ENCODE measurements around the gene RPS2. TPM values are rescaled to one million over a fixed set of nuclear protein-coding genes. Genes with fewer than 3 reads are reported as not detected.

Gene RPS2
- total and polyA plus RNA-seq, 2 experiments from 2014 or later: 1,449 to 1,991 TPM

- peaks cover 39% of the 10 kb centered on the region for H3K27me3 ChIP-seq
- no peak for TF ChIP-seq EZH2 (IDR thresholded peaks at IDR 0.05; ENCODE audit: borderline replicate concordance)
- no peak for TF ChIP-seq EZH2phosphoT487 (IDR thresholded peaks at IDR 0.05; ENCODE audit: low read depth, severe bottlenecking, unreplicated experiment)
- no peak for TF ChIP-seq CTCF (IDR thresholded peaks at IDR 0.05; ENCODE audit: poor library complexity)
- no peaks in the 10 kb centered on the region for H3K36me3 ChIP-seq (replicated peaks; ENCODE audit: insufficient read depth, low read depth)
- peaks cover 3% of the 10 kb centered on the region for H4K20me1 ChIP-seq (ENCODE audit: insufficient read depth, poor library complexity, severe bottlenecking)
- DNase-seq (ENCODE audit: low spot score): no peak
- H3K4me2 ChIP-seq: peak within 1 kb of the TSS; percentile 75
- H3K9me3 ChIP-seq (ENCODE audit: low read depth): no peaks in the 10 kb centered on the region
- H3K9me2 ChIP-seq (replicated peaks; ENCODE audit: insufficient read depth): no peaks in the 10 kb centered on the region
- no peak within 1 kb of the TSS for H3K27ac ChIP-seq
- peaks cover 29% of the 10 kb centered on the region for H3K4me1 ChIP-seq (ENCODE audit: insufficient read depth)
- H3K79me2 ChIP-seq: peaks cover 18% of the 10 kb centered on the region
- H2AFZ ChIP-seq: no peak within 1 kb of the TSS
- no peak within 1 kb of the TSS for H3K4me3 ChIP-seq
- WGBS (ENCODE audit: low lambda C conversion rate, missing lambda C conversion rate): 69% methylated on average over 6 of the region's 6 CpGs
These were observed 16.8 kb upstream of the RPS2 start, which contains the start of gene NOXO1 for GRCh38 chr16:1981398-1981836. Gene NOXO1 (minus strand): TSS chr16:1981469. CDS start chr16:1981179, 290 bp downstream.

- 66% methylated on average over 16 of the region's 16 CpGs for WGBS (ENCODE audit: low lambda C conversion rate, missing lambda C conversion rate)
- H3K27me3 ChIP-seq: peaks cover 39% of the 10 kb centered on the region
These were observed 16.1 kb upstream of the RPS2 start for GRCh38 chr16:1980770-1981087.

GRCh38 chr16:1980030-1980769 lies 15.6 kb upstream of the RPS2 start:
- Histone ChIP-seq H3K79me2 (peaks cover 8% of the 10 kb centered on the region), H3K4me1 (ENCODE audit: insufficient read depth) (peaks cover 23% of the 10 kb centered on the region), H3K36me3 (replicated peaks; ENCODE audit: insufficient read depth, low read depth) (no peaks in the 10 kb centered on the region), H3K9me3 (ENCODE audit: low read depth) (no peaks in the 10 kb centered on the region), H3K4me2 (peak overlapping the region; percentile 75), H4K20me1 (ENCODE audit: insufficient read depth, poor library complexity, severe bottlenecking) (no peaks in the 10 kb centered on the region), H3K4me3 (no peak overlapping the region), H3K9me2 (replicated peaks; ENCODE audit: insufficient read depth) (no peaks in the 10 kb centered on the region), H2AFZ (no peak overlapping the region), H3K27me3 (peaks cover 39% of the 10 kb centered on the region), H3K27ac (peak overlapping the region; percentile 66)
- TF ChIP-seq CTCF (IDR thresholded peaks at IDR 0.05; ENCODE audit: poor library complexity) (no peak), EZH2 (IDR thresholded peaks at IDR 0.05; ENCODE audit: borderline replicate concordance) (peak; percentile 22), EZH2phosphoT487 (IDR thresholded peaks at IDR 0.05; ENCODE audit: low read depth, severe bottlenecking, unreplicated experiment) (no peak)
- DNase-seq (ENCODE audit: low spot score): no peak
- 24% methylated on average over 45 of the region's 53 CpGs for WGBS (ENCODE audit: low lambda C conversion rate, missing lambda C conversion rate)

More at GRCh38 chr16:1980770-1981087, 16.1 kb upstream of the RPS2 start:
- Histone ChIP-seq H4K20me1 (ENCODE audit: insufficient read depth, poor library complexity, severe bottlenecking) (no peaks in the 10 kb centered on the region), H3K9me2 (replicated peaks; ENCODE audit: insufficient read depth) (no peaks in the 10 kb centered on the region), H3K27ac (no peak overlapping the region), H3K4me3 (no peak overlapping the region), H3K36me3 (replicated peaks; ENCODE audit: insufficient read depth, low read depth) (no peaks in the 10 kb centered on the region), H2AFZ (no peak overlapping the region), H3K79me2 (peaks cover 13% of the 10 kb centered on the region), H3K4me2 (peak overlapping the region; percentile 75), H3K9me3 (ENCODE audit: low read depth) (no peaks in the 10 kb centered on the region), H3K4me1 (ENCODE audit: insufficient read depth) (peaks cover 29% of the 10 kb centered on the region)
- DNase-seq (ENCODE audit: low spot score): no peak
- TF ChIP-seq CTCF (IDR thresholded peaks at IDR 0.05; ENCODE audit: poor library complexity): no peak
- no peak for TF ChIP-seq EZH2 (IDR thresholded peaks at IDR 0.05; ENCODE audit: borderline replicate concordance)
- no peak for TF ChIP-seq EZH2phosphoT487 (IDR thresholded peaks at IDR 0.05; ENCODE audit: low read depth, severe bottlenecking, unreplicated experiment)
